Neural progenitor cell (in vitro differentiated cells): Measurements from ENCODE around the gene FBXL17. TPM values are rescaled to one million over a fixed set of nuclear protein-coding genes. Genes with fewer than 3 reads are reported as not detected.

Experiments used
- DNase-seq: peaks from one replicate; pipeline ENCODE4 v3.0.0-alpha.2; 2016; ENCODE audit warnings: low spot score
- H2AFZ ChIP-seq: fragments of 200-600 bp; sonication (generic); replicated peaks from 2 replicates; pipeline ENCODE4 v1.6.1; 2016; ENCODE audit warnings: antibody characterized with exemption
- H3F3A ChIP-seq: fragments of 200-600 bp; sonication (generic); 2 replicates; pipeline ENCODE4 v1.6.1; 2016; ENCODE audit warnings: antibody characterized with exemption, low read depth
- H3K27ac ChIP-seq: fragments of 200-600 bp; sonication (generic); 2 replicates; pipeline ENCODE4 v1.5.1; 2016; ENCODE audit warnings: mild to moderate bottlenecking
- H3K27me3 ChIP-seq: fragments of 200-600 bp; sonication (generic); 2 replicates; pipeline ENCODE4 v1.6.1; 2016; ENCODE audit warnings: mild to moderate bottlenecking, moderate library complexity
- H3K36me3 ChIP-seq: fragments of 200-600 bp; sonication (generic); 2 replicates; pipeline ENCODE4 v1.5.1; 2016
- H3K4me1 ChIP-seq: fragments of 200-600 bp; sonication (generic); 2 replicates; pipeline ENCODE4 v1.6.1; 2016; ENCODE audit warnings: mixed run types
- H3K4me2 ChIP-seq: fragments of 200-600 bp; sonication (generic); 2 replicates; pipeline ENCODE4 v1.6.1; 2016
- H3K4me3 ChIP-seq: fragments of 200-600 bp; sonication (generic); 2 replicates; pipeline ENCODE4 v1.5.1; 2016
- H3K79me2 ChIP-seq: fragments of 200-600 bp; sonication (generic); 2 replicates; pipeline ENCODE4 v1.6.1; 2016; ENCODE audit warnings: low read depth
- H3K9ac ChIP-seq: fragments of 200-600 bp; sonication (generic); 2 replicates; pipeline ENCODE4 v1.6.1; 2016
- H3K9me3 ChIP-seq: fragments of 200-600 bp; sonication (generic); 2 replicates; pipeline ENCODE4 v1.5.1; 2016; ENCODE audit warnings: low read depth
- H4K20me1 ChIP-seq: fragments of 200-600 bp; sonication (generic); 2 replicates; pipeline ENCODE4 v1.6.1; 2016; ENCODE audit warnings: low read depth
- H3K27ac Mint-ChIP-seq: 3 replicates; pipeline ENCODE4 v1.8.0; 2021; ENCODE audit warnings: mixed read lengths
- H3K27me3 Mint-ChIP-seq: 2 replicates; pipeline ENCODE4 v1.8.0; 2022; ENCODE audit warnings: low read depth, mild to moderate bottlenecking, inconsistent platforms, moderate library complexity, mixed read lengths; ENCODE audit not compliant: insufficient read depth
- H3K36me3 Mint-ChIP-seq: 3 replicates; pipeline ENCODE4 v1.8.0; 2021; ENCODE audit warnings: mixed read lengths
- H3K4me1 Mint-ChIP-seq: 3 replicates; pipeline ENCODE4 v1.8.0; 2021; ENCODE audit warnings: mixed read lengths
- H3K4me3 Mint-ChIP-seq: 3 replicates; pipeline ENCODE4 v1.8.0; 2021; ENCODE audit warnings: mild to moderate bottlenecking, moderate library complexity, mixed read lengths
- H3K9me3 Mint-ChIP-seq: 3 replicates; pipeline ENCODE4 v1.8.0; 2020; ENCODE audit warnings: mixed read lengths
- CTCF ChIP-seq: fragments of 200-600 bp; sonication (generic); IDR thresholded peaks from 2 replicates; pipeline ENCODE4 v1.5.1; 2017; ENCODE audit warnings: antibody characterized with exemption, mild to moderate bottlenecking
- EZH2 ChIP-seq: fragments of 200-600 bp; sonication (generic); IDR thresholded peaks from 2 replicates; pipeline ENCODE4 v1.6.1; 2017; ENCODE audit warnings: antibody characterized with exemption, mild to moderate bottlenecking, moderate library complexity
- EZH2phosphoT487 ChIP-seq: fragments of 200-600 bp; sonication (generic); IDR thresholded peaks from 2 replicates; pipeline ENCODE4 v1.6.1; 2017; ENCODE audit warnings: antibody characterized with exemption
- total RNA-seq: library from RNA; depleted of rRNA; stranded (reverse); fragments of >200 nt; gene quantifications from 2 replicates; pipeline ENCODE4 v1.2.3, GENCODE V29; 2015; ENCODE audit warnings: low replicate concordance

FBXL17 gene
- total RNA-seq, 1 donor from 2014 or later: 7.6 TPM

DNA sequence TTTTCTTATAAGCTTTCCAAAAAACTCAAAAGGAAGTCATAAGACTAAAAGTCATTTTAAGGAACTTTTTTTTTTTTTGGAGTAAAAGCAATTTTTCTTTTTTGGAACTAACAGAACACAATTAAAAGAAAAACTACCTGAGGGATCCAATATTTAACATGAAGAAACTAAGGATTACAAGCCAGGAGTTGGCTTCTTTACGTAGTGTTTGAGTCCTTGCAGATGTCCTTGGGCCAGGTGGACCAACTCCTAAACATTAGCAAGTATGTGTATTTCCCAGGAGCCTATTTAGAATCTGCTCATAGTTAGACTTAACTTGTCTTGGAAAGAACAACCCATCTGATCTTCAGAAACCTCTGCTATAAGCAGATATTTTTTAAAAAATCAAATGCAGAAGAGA is 557.1 kb downstream of the FBXL17 start:
- H3K4me3 Mint-ChIP-seq: no peak overlapping the region
- peaks cover 35% of the 10 kb centered on the region for H3K4me1 ChIP-seq
- H2AFZ ChIP-seq: no peak overlapping the region
- no peaks in the 10 kb centered on the region for H3K79me2 ChIP-seq
- peak overlapping the region; percentile 58 for H3K27ac Mint-ChIP-seq
- peak overlapping the region; percentile 64 for H3K4me2 ChIP-seq
- no peaks in the 10 kb centered on the region for H3K36me3 ChIP-seq
- peak overlapping the region; percentile 89 for H3K27ac ChIP-seq
- H3K9ac ChIP-seq: no peak overlapping the region
- H3K9me3 ChIP-seq: no peaks in the 10 kb centered on the region
- H3K27me3 Mint-ChIP-seq: peaks cover 5% of the 10 kb centered on the region
- no peaks in the 10 kb centered on the region for H3K27me3 ChIP-seq
- no peak for TF ChIP-seq EZH2phosphoT487
- no peak for TF ChIP-seq CTCF
- no peak for TF ChIP-seq EZH2
- no peak for DNase-seq
- H3K36me3 Mint-ChIP-seq: no peaks in the 10 kb centered on the region
- H4K20me1 ChIP-seq: no peaks in the 10 kb centered on the region
- H3K4me3 ChIP-seq: no peak overlapping the region
- H3K9me3 Mint-ChIP-seq: peaks cover 9% of the 10 kb centered on the region
- peaks cover 31% of the 10 kb centered on the region for H3F3A ChIP-seq
- H3K4me1 Mint-ChIP-seq: peaks cover 23% of the 10 kb centered on the region

- Histone ChIP-seq H4K20me1 (no peaks in the 10 kb centered on the region), H3K27me3 (no peaks in the 10 kb centered on the region), H3K4me1 (peaks cover 32% of the 10 kb centered on the region), H3K79me2 (no peaks in the 10 kb centered on the region), H3K36me3 (no peaks in the 10 kb centered on the region), H2AFZ (no peak overlapping the region), H3K27ac (no peak overlapping the region), H3K4me2 (no peak overlapping the region), H3K4me3 (no peak overlapping the region), H3K9ac (no peak overlapping the region), H3F3A (peaks cover 20% of the 10 kb centered on the region), H3K9me3 (peaks cover 4% of the 10 kb centered on the region)
- no peak for TF ChIP-seq EZH2phosphoT487
- no peak for TF ChIP-seq EZH2
- TF ChIP-seq CTCF: no peak
- Mint-ChIP-seq H3K36me3 (no peaks in the 10 kb centered on the region), H3K4me1 (peaks cover 18% of the 10 kb centered on the region), H3K4me3 (no peak overlapping the region), H3K27ac (no peak overlapping the region), H3K9me3 (peaks cover 9% of the 10 kb centered on the region), H3K27me3 (peaks cover 3% of the 10 kb centered on the region)
- DNase-seq: no peak
Measured at GRCh38 chr5:107821288-107821687, 560.6 kb downstream of the FBXL17 start.

GRCh38 chr5:107820429-107820828 is 561.5 kb downstream of the FBXL17 start:
- no peak for TF ChIP-seq CTCF
- Mint-ChIP-seq H3K27ac (no peak overlapping the region), H3K9me3 (peaks cover 9% of the 10 kb centered on the region), H3K4me1 (peaks cover 9% of the 10 kb centered on the region), H3K36me3 (no peaks in the 10 kb centered on the region), H3K27me3 (peaks cover 3% of the 10 kb centered on the region), H3K4me3 (no peak overlapping the region)
- Histone ChIP-seq H3K79me2 (no peaks in the 10 kb centered on the region), H3F3A (peaks cover 13% of the 10 kb centered on the region), H3K36me3 (no peaks in the 10 kb centered on the region), H3K4me3 (no peak overlapping the region), H3K4me1 (peaks cover 23% of the 10 kb centered on the region), H3K27ac (no peak overlapping the region), H4K20me1 (no peaks in the 10 kb centered on the region), H3K9me3 (peaks cover 8% of the 10 kb centered on the region), H3K9ac (no peak overlapping the region), H2AFZ (no peak overlapping the region), H3K4me2 (no peak overlapping the region), H3K27me3 (no peaks in the 10 kb centered on the region)
- no peak for DNase-seq

GRCh38 chr5:107817951-107818350 is 563.9 kb downstream of the FBXL17 start:
- Histone ChIP-seq H3K9ac (no peak overlapping the region), H4K20me1 (no peaks in the 10 kb centered on the region), H3K36me3 (no peaks in the 10 kb centered on the region), H3K9me3 (peaks cover 8% of the 10 kb centered on the region), H3K4me1 (peaks cover 23% of the 10 kb centered on the region), H3K27ac (no peak overlapping the region), H3K27me3 (no peaks in the 10 kb centered on the region), H3K79me2 (no peaks in the 10 kb centered on the region), H3K4me3 (no peak overlapping the region), H3K4me2 (no peak overlapping the region), H3F3A (peaks cover 15% of the 10 kb centered on the region), H2AFZ (no peak overlapping the region)
- H3K36me3 Mint-ChIP-seq: no peaks in the 10 kb centered on the region
- peaks cover 6% of the 10 kb centered on the region for H3K27me3 Mint-ChIP-seq
- H3K27ac Mint-ChIP-seq: no peak overlapping the region
- H3K9me3 Mint-ChIP-seq: peaks cover 14% of the 10 kb centered on the region
- no peak for DNase-seq
- H3K4me1 Mint-ChIP-seq: peaks cover 8% of the 10 kb centered on the region
- no peak for TF ChIP-seq EZH2
- no peak for TF ChIP-seq EZH2phosphoT487
- TF ChIP-seq CTCF: no peak
- no peak overlapping the region for H3K4me3 Mint-ChIP-seq
